COLO668 (cell line): ENCODE measurements around the gene RASL12.
"Not testable (repeated sequence)": the region's sequence is repeated elsewhere in the genome, so short reads cannot be mapped to it uniquely, and the experiment has no call there.

ENCODE experiments used
- DNase-seq: peaks from one replicate; lab custom pipeline; 2025; ENCODE audit not compliant: unreplicated experiment; lab: John Stamatoyannopoulos, UW

The RASL12 gene

GRCh38 chr15:65067645-65068402 lies at the start of gene RASL12:
TSS of gene RASL12 (minus strand) at chr15:65067991. CDS start at chr15:65067835, 156 bp downstream.
- DNase-seq = no peak

DNA sequence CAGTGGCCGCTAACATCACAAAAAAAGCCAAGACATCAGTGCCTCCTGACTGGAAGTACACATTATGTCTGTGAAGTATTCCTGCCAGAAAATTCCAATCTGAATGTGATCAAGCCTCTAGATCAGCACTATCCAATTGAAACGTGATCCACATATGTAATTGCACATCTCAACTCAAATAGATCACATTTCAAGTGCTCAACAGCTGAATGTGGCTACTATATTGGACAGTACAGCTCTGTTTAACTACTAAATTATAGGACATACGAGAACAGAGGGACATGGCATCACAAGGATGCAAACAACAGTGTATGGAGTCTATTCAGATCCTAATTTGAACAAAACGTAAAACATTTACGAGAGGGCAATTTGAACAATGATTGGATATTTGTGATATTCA lies 47.8 kb upstream of the RASL12 start:
- peak; percentile 19 for DNase-seq

- DNase-seq = no peak
Observed at GRCh38 chr15:65115086-65115485, 47.3 kb upstream of the RASL12 start, which contains the start of gene UBAP1L. TSS of gene UBAP1L (minus strand) at chr15:65115200. CDS start at chr15:65106215, 8,985 bp downstream.

DNA sequence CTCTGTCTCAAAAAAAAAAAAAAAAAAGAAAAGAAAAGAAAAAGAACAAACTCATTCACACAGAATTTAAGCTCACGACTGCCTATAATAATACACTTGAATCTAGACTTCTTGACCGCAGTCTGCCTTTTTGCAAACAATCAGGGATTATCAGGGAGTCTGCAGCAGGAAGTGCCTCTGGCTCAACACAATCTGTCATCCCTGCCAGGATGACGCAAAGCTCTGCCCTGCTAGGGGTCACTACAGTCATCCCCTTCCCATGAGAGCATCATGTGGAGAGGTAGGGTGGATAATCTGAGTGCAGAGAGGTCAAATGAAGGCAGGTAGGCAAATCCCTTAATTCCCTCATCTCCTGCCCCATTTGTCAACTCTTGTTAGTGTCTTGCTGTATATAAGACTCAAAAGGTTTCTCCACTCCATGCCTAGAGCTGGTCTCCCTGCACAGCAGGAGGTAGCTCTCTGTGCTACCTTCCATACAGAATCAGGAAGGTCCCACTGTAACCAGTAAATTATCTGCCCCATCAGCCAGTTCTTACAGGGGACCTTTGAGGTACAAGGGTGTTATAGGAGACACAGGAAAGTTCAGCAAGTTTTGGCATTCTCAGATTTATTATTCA lies 43.0 kb upstream of the RASL12 start:
- no peak for DNase-seq

GRCh38 chr15:65106011-65106590 lies 38.3 kb upstream of the RASL12 start:
- no peak for DNase-seq

GRCh38 chr15:65105038-65105437 lies 37.2 kb upstream of the RASL12 start:
- DNase-seq = no peak

DNA sequence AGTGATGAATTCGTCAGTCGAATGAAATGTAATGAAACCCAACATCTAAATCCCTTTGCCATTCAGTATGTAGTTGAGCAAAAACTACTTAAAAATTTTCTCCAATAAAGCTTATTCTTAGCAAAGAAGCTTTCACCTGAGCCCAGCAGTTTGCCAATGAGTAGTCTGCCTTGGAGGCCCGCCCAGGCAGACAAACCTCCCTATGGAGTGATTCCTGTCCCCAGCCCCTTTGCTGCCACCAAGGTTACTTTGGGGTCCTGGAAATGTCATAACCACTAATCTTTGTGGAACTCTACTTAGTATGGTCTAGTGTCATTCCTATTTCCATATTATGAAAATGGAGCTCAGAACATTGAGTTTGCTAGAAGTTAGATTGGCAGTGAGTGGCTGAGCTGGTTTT lies 35.1 kb upstream of the RASL12 start:
- no peak for DNase-seq

GRCh38 chr15:65101891-65102708 lies 34.3 kb upstream of the RASL12 start:
- DNase-seq = no peak

GRCh38 chr15:65101411-65101890 lies 33.7 kb upstream of the RASL12 start:
- DNase-seq = peak; percentile 26

- DNase-seq = no peak
Observed at GRCh38 chr15:65100442-65100841, 32.7 kb upstream of the RASL12 start.

DNA sequence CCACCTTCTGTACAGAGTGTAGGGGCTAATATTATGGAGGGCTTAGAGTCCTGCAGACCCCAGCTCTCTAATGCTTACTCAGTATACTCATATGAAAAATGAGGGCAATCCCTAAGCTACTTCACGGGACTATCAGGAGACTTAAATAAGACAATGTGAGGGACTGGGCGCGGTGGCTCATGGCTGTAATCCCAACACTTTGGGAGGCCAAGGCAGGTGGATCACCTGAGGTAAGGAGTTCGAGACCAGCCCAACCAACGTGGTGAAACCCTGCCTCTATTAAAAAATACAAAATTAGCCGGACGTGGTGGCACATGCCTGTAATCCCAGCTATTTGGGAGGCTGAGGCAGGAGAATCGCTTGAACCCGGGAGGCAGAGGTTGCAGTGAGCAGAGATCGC lies 32.0 kb upstream of the RASL12 start:
- not testable (repeated sequence) for DNase-seq

- no peak for DNase-seq
Observed at GRCh38 chr15:65099336-65099735, 31.5 kb upstream of the RASL12 start.

GRCh38 chr15:65097651-65098263 lies 30.0 kb upstream of the RASL12 start:
- no peak for DNase-seq

- DNase-seq = no peak
Observed at GRCh38 chr15:65096481-65097385, 28.9 kb upstream of the RASL12 start.

GRCh38 chr15:65095747-65096104 lies 27.9 kb upstream of the RASL12 start:
- DNase-seq = no peak

DNA sequence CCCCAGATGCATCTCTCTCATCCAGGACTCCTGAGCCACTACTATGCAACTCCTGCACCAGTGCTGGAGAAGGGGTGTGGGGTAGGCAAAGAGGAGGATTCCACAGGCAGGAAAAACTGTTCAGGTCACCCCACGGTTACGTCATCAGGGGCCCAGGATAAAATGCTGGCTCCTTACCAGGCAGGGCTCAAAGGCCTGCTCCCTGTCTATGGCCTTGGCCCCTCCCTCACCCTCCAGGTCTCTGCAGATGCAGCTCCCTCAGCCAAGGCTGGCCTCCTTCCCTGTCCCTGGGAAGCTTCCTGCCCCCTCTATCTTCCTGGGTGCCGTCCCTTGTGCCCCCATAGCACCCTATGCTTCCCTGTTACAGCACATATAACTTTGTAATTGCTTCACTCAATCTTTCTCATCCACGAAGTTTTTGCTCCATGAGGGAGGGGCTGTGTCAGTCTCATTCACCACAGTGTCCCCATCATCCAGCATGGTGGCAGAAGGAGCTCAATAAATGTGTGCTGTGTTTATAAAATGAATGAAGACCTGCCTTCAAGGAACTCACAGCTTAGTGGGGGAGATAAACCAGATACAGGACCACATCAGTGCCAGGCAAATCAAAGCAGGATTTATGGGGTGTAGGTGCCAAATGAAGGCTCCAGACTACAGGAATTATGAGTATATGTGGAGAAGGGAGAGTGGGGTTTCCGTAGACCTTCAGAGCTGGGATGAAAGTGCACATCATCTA lies 27.4 kb upstream of the RASL12 start:
- DNase-seq = no peak

GRCh38 chr15:65094294-65094995 lies 26.7 kb upstream of the RASL12 start:
- no peak for DNase-seq

DNA sequence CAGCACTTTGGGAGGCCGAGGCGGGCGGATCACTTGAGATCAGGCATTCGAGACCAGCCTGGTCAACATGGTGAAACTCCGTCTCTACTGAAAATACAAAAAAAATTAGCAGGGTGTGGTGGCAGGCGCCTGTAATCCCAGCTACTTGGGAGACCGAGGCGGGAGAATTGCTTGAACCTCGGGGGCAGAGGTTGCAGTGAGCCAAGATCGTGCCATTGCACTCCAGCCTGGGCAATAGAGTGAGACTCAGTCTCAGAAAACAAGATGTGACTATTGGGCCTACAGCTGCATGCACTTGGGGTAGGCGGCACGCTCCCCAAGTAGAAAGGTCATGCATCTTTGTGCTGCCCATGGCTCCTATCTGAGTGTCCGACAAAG lies 26.0 kb upstream of the RASL12 start:
- not testable (repeated sequence) for DNase-seq
